IMR-90 (cell line): ENCODE results near the gene SMC1B. TPM values are rescaled to one million over a fixed set of nuclear protein-coding genes. Genes with fewer than 3 reads are reported as not detected.

Source experiments
- ATAC-seq: fragments of 200-7000 bp; cut with Tn5 transposase; 2 replicates; pipeline ENCODE4 v1.9.1; 2020; ENCODE audit warnings: low read depth, mild to moderate bottlenecking, moderate library complexity
- BruUV-seq: library from RNA; stranded (reverse); fragments of 400-500 nt; replicated peaks from 2 replicates; lab custom pipeline; 2021; lab: Mats Ljungman, UMichigan
- CTCF ChIA-PET: fragments of 300-600 bp; formaldehyde crosslinking; extraction: SDS; loops from one replicate; lab custom pipeline; 2021; ENCODE audit warnings: antibody characterized with exemption; lab: Yijun Ruan, JAX
- POLR2A ChIA-PET: fragments of 300-600 bp; sonication (Branson Sonifier 250); formaldehyde crosslinking; loops from one replicate; lab custom pipeline; 2022; ENCODE audit warnings: antibody characterized with exemption; ENCODE audit not compliant: unreplicated experiment; lab: Charles Lee
- DNase-seq: peaks from one replicate; pipeline ENCODE4 v3.0.0; 2013
- H2AFZ ChIP-seq: replicated peaks from 2 replicates; pipeline ENCODE3; 2013; ENCODE audit warnings: low read length, mild to moderate bottlenecking; ENCODE audit not compliant: poor library complexity
- H2AK5ac ChIP-seq: 2 replicates; pipeline ENCODE4 v1.6.1; 2013; ENCODE audit warnings: low read depth, low read length, inconsistent platforms
- H2AK9ac ChIP-seq: replicated peaks from 2 replicates; pipeline ENCODE3; 2013; ENCODE audit warnings: mild to moderate bottlenecking, low read depth, low read length, moderate library complexity; ENCODE audit not compliant: poor library complexity
- H2BK120ac ChIP-seq: 2 replicates; pipeline ENCODE4 v1.6.1; 2013; ENCODE audit warnings: low read depth, low read length, inconsistent platforms
- H2BK15ac ChIP-seq: 3 replicates; pipeline ENCODE4 v1.6.1; 2013; ENCODE audit warnings: low read depth, low read length, inconsistent platforms
- H2BK20ac ChIP-seq: 2 replicates; pipeline ENCODE4 v1.6.1; 2013; ENCODE audit warnings: low read depth, mild to moderate bottlenecking, inconsistent platforms, low read length, moderate library complexity
- H2BK5ac ChIP-seq: 2 replicates; pipeline ENCODE4 v1.6.1; 2013; ENCODE audit warnings: mild to moderate bottlenecking, low read depth, low read length, inconsistent platforms; ENCODE audit not compliant: poor library complexity, severe bottlenecking
- H3K14ac ChIP-seq: replicated peaks from 2 replicates; pipeline ENCODE4 v1.6.1; 2013; ENCODE audit warnings: low read depth, low read length, inconsistent platforms
- H3K18ac ChIP-seq: 2 replicates; pipeline ENCODE4 v1.6.1; 2013; ENCODE audit warnings: low read depth, low read length, control low read depth
- H3K23ac ChIP-seq: 2 replicates; pipeline ENCODE4 v1.6.1; 2013; ENCODE audit warnings: low read depth, low read length, inconsistent platforms
- H3K27ac ChIP-seq: 2 replicates; pipeline ENCODE4 v1.5.1; 2013; ENCODE audit warnings: mild to moderate bottlenecking, control low read depth, low read length; ENCODE audit not compliant: insufficient read depth
- H3K27me3 ChIP-seq: 2 replicates; pipeline ENCODE4 v1.6.1; 2013; ENCODE audit warnings: low read length; ENCODE audit not compliant: control insufficient read depth, insufficient read depth
- H3K36me3 ChIP-seq: 2 replicates; pipeline ENCODE4 v1.6.1; 2013; ENCODE audit warnings: low read length, mixed read lengths; ENCODE audit not compliant: control insufficient read depth, insufficient read depth
- H3K4ac ChIP-seq: 2 replicates; pipeline ENCODE4 v1.6.1; 2013; ENCODE audit warnings: low read depth, low read length, inconsistent platforms
- H3K4me1 ChIP-seq: 2 replicates; pipeline ENCODE4 v1.6.1; 2013; ENCODE audit warnings: low read length, mixed read lengths; ENCODE audit not compliant: control insufficient read depth, insufficient read depth
- H3K4me2 ChIP-seq: 2 replicates; pipeline ENCODE4 v1.6.1; 2013; ENCODE audit warnings: low read depth, mild to moderate bottlenecking, control low read depth, low read length, moderate library complexity
- H3K4me3 ChIP-seq: 2 replicates; pipeline ENCODE4 v1.5.1; 2013; ENCODE audit warnings: low read depth, mild to moderate bottlenecking, control low read depth, low read length, moderate library complexity; ENCODE audit not compliant: insufficient read depth
- H3K56ac ChIP-seq: 2 replicates; pipeline ENCODE4 v1.6.1; 2013; ENCODE audit warnings: low read length, inconsistent platforms; ENCODE audit not compliant: insufficient read depth; ENCODE audit errors: extremely low read depth
- H3K79me1 ChIP-seq, 2 experiments: 2 replicates each; pipeline ENCODE4 v1.6.1; 2013; ENCODE audit warnings: low read length in 2 of 2, inconsistent platforms in 1 of 2, low read depth in 1 of 2
- H3K9ac ChIP-seq: 2 replicates; pipeline ENCODE4 v1.6.1; 2013; ENCODE audit warnings: low read depth, low read length, control low read depth
- H3K9me1 ChIP-seq: 2 replicates; pipeline ENCODE4 v1.6.1; 2013; ENCODE audit warnings: low read length, inconsistent platforms; ENCODE audit not compliant: insufficient read depth
- H3K9me3 ChIP-seq: 2 replicates; pipeline ENCODE4 v1.6.1; 2013; ENCODE audit warnings: low read length; ENCODE audit not compliant: control insufficient read depth, insufficient read depth
- H4K20me1 ChIP-seq: 2 replicates; pipeline ENCODE4 v1.6.1; 2013; ENCODE audit warnings: low read length, inconsistent platforms; ENCODE audit not compliant: insufficient read depth
- H4K5ac ChIP-seq: 2 replicates; pipeline ENCODE4 v1.6.1; 2013; ENCODE audit warnings: mild to moderate bottlenecking, low read depth, low read length, control low read depth
- H4K8ac ChIP-seq, 2 experiments: 2 replicates each; pipeline ENCODE4 v1.6.1; 2013; ENCODE audit warnings: low read depth in 2 of 2, low read length in 2 of 2, control low read depth in 1 of 2, inconsistent platforms in 1 of 2
- H4K91ac ChIP-seq: 2 replicates; pipeline ENCODE4 v1.6.1; 2013; ENCODE audit warnings: low read depth, low read length, inconsistent platforms; ENCODE audit not compliant: insufficient read depth
- CEBPB ChIP-seq: IDR thresholded peaks from 2 replicates; pipeline ENCODE4 v1.6.1; 2012; ENCODE audit warnings: low read depth, low read length, improper control_type of control experiment
- FOS ChIP-seq: fragments of 150-350 bp; IDR thresholded peaks from 2 replicates; pipeline ENCODE4 v1.6.1; 2016; ENCODE audit warnings: low read depth, low read length
- MAZ ChIP-seq: IDR thresholded peaks from 2 replicates; pipeline ENCODE4 v1.6.1; 2012; ENCODE audit warnings: low read depth, mild to moderate bottlenecking, low read length, improper control_type of control experiment, moderate library complexity, borderline replicate concordance
- MXI1 ChIP-seq: IDR thresholded peaks from 2 replicates; pipeline ENCODE4 v1.6.1; 2012; ENCODE audit warnings: low read depth, mild to moderate bottlenecking, low read length, moderate library complexity, borderline replicate concordance
- NFE2L2 ChIP-seq: fragments of 150-350 bp; IDR thresholded peaks from 2 replicates; pipeline ENCODE4 v1.6.1; 2016; ENCODE audit warnings: low read depth, mild to moderate bottlenecking, low read length
- RFX5 ChIP-seq: IDR thresholded peaks from 2 replicates; pipeline ENCODE4 v1.8.0; 2012; ENCODE audit warnings: low read depth, mild to moderate bottlenecking, low read length, moderate library complexity
- SMC3 ChIP-seq: fragments of 150-350 bp; IDR thresholded peaks from 2 replicates; pipeline ENCODE4 v1.6.1; 2016; ENCODE audit warnings: low read depth, mild to moderate bottlenecking, antibody characterized with exemption, low read length, moderate library complexity
- WGBS, 2 experiments: methylation state at CpG; one replicate each; pipeline versions ENCODE4 v1.1.5 to v1.1.7; 2013; ENCODE audit warnings: missing lambda C conversion rate in 2 of 2; ENCODE audit not compliant: insufficient read length in 1 of 2; ENCODE audit errors: extremely low coverage in 2 of 2; 5-methylcytosine and 5-hydroxymethylcytosine counted together
- dilution Hi-C: fragments of 300-500 bp; cut with HindIII; formaldehyde crosslinking; loops from one replicate; pipeline ENCODE4 v1.14.3; 2018; ENCODE audit warnings: low sequenced_read_pairs; ENCODE audit not compliant: unreplicated experiment
- in situ Hi-C: fragments of 300-500 bp; cut with MboI; formaldehyde crosslinking; loops from 3 replicates; pipeline ENCODE4 v1.14.3; 2019; ENCODE audit warnings: low sequenced_read_pairs, inconsistent platforms, mixed read lengths
- intact Hi-C: fragments of 100-400 bp; cut with micrococcal nuclease; formaldehyde crosslinking; loops from 2 replicates; pipeline ENCODE4 v1.10.0; 2022
- polyA plus RNA-seq, 3 experiments: library from polyadenylated mRNA; depleted of rRNA; stranded (reverse); fragments of >200 nt; gene quantifications; 2 replicates each; pipeline ENCODE4 v1.2.3, GENCODE V29; 2012; ENCODE audit warnings: low replicate concordance in 1 of 3
- total RNA-seq: library from RNA; depleted of rRNA; stranded (reverse); fragments of >200 nt; gene quantifications from 2 replicates; pipeline ENCODE4 v1.2.3, GENCODE V29; 2012
- TF ChIP-seq, protein P1 (sequence below): conservative IDR thresholded peaks from 2 replicates; pipeline ENCODE4 v1.5.1; 2012; ENCODE audit warnings: mild to moderate bottlenecking, low read depth, low read length, improper control_type of control experiment
- TF ChIP-seq, protein P2 (sequence below): fragments of 150-350 bp; IDR thresholded peaks from 2 replicates; pipeline ENCODE4 v1.6.1; 2016; ENCODE audit warnings: low read depth, mild to moderate bottlenecking, low read length, moderate library complexity, borderline replicate concordance
- TF ChIP-seq, protein P3 (sequence below): fragments of 150-350 bp; IDR thresholded peaks from 2 replicates; pipeline ENCODE4 v1.6.1; 2017; ENCODE audit warnings: mild to moderate bottlenecking, antibody characterized with exemption, low read length, low read depth

The SMC1B gene
- total and polyA plus RNA-seq, 2 of the 4 experiments (the other 2 are of a cell fraction) = not detected

DNA sequence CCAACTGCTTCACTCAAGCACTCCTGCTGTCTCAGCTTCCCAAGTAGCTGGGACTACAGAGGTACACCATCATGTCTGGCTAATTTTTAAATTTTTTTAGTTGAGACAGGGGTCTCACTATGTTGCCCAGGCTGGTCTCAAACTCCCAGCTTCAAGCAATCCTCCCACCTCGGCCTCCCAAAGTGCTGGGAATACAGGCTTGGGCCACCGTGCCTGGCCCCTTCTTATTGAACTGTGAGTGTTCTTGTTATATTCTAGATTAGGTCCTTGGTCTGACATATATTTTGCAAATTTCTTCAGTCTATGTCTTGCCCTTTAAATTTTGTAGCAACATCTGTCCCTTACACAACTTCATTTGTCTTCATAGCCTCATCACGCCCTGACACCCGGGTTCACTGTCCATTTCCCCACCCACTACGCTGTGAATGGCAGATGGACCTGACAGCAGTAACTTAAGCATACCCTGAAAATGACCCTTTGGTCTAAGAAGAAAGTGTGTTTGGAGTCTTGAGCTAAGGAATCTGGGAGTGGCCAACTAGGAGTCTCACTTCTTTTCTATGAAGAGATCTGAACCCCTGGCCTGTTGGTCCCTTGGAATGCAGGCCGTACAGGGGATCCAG, 107.8 kb downstream of the SMC1B start:
- DNase-seq = no peak
- H2AFZ ChIP-seq = no peak overlapping the region
- no peak overlapping the region for H3K23ac ChIP-seq
- peaks cover 0 to 11% of the 10 kb centered on the region in 2 experiments; a peak in 2 of 4 replicates for H3K79me1 ChIP-seq
- 83% methylated on average over 1 of the region's 6 CpGs; no CpG with 5 or more reads in 1 of the 2 experiments for WGBS, 2 experiments
- no peak overlapping the region for H3K56ac ChIP-seq
- H4K91ac ChIP-seq = no peak overlapping the region
- no peak overlapping the region for H2AK9ac ChIP-seq
- H3K18ac ChIP-seq = no peak overlapping the region
- H3K9me1 ChIP-seq = 0 out of 2 replicates have a peak, but pooled peaks cover 6% of the 10 kb centered on the region
- no peak overlapping the region for H3K4me3 ChIP-seq
- no peak overlapping the region for H2BK120ac ChIP-seq
- H3K27me3 ChIP-seq = no peaks in the 10 kb centered on the region
- no peak overlapping the region for H2BK15ac ChIP-seq
- TF ChIP-seq, protein P1, sequence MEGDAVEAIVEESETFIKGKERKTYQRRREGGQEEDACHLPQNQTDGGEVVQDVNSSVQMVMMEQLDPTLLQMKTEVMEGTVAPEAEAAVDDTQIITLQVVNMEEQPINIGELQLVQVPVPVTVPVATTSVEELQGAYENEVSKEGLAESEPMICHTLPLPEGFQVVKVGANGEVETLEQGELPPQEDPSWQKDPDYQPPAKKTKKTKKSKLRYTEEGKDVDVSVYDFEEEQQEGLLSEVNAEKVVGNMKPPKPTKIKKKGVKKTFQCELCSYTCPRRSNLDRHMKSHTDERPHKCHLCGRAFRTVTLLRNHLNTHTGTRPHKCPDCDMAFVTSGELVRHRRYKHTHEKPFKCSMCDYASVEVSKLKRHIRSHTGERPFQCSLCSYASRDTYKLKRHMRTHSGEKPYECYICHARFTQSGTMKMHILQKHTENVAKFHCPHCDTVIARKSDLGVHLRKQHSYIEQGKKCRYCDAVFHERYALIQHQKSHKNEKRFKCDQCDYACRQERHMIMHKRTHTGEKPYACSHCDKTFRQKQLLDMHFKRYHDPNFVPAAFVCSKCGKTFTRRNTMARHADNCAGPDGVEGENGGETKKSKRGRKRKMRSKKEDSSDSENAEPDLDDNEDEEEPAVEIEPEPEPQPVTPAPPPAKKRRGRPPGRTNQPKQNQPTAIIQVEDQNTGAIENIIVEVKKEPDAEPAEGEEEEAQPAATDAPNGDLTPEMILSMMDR = no peak
- TF ChIP-seq CEBPB (no peak), MAZ (no peak), SMC3 (no peak), NFE2L2 (no peak), RFX5 (no peak), FOS (no peak), MXI1 (no peak)
- TF ChIP-seq, protein P2, sequence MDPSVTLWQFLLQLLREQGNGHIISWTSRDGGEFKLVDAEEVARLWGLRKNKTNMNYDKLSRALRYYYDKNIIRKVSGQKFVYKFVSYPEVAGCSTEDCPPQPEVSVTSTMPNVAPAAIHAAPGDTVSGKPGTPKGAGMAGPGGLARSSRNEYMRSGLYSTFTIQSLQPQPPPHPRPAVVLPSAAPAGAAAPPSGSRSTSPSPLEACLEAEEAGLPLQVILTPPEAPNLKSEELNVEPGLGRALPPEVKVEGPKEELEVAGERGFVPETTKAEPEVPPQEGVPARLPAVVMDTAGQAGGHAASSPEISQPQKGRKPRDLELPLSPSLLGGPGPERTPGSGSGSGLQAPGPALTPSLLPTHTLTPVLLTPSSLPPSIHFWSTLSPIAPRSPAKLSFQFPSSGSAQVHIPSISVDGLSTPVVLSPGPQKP = no peak
- TF ChIP-seq, protein P3, sequence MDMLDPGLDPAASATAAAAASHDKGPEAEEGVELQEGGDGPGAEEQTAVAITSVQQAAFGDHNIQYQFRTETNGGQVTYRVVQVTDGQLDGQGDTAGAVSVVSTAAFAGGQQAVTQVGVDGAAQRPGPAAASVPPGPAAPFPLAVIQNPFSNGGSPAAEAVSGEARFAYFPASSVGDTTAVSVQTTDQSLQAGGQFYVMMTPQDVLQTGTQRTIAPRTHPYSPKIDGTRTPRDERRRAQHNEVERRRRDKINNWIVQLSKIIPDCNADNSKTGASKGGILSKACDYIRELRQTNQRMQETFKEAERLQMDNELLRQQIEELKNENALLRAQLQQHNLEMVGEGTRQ = no peak
- H2BK5ac ChIP-seq = no peak overlapping the region
- dilution Hi-C loops = no loop called here
- in situ Hi-C loops = no loop called here
- intact Hi-C loops = no loop called here
- no peak overlapping the region for H3K4me2 ChIP-seq
- no peaks in the 10 kb centered on the region for H4K20me1 ChIP-seq
- POLR2A ChIA-PET = no interaction called here
- no peaks in the 10 kb centered on the region for H3K36me3 ChIP-seq
- no TSS peak for BruUV-seq
- no peaks in the 10 kb centered on the region for H3K9me3 ChIP-seq
- H2BK20ac ChIP-seq = no peak overlapping the region
- no peak overlapping the region for H4K8ac ChIP-seq
- no peak overlapping the region for H3K14ac ChIP-seq
- no peak overlapping the region for H4K5ac ChIP-seq
- CTCF ChIA-PET = no interaction called here
- H3K27ac ChIP-seq = no peak overlapping the region
- H2AK5ac ChIP-seq = no peak overlapping the region
- H3K9ac ChIP-seq = no peak overlapping the region
- ATAC-seq = no peak
- H3K4me1 ChIP-seq = peaks cover 8% of the 10 kb centered on the region
- no peak overlapping the region for H3K4ac ChIP-seq
